Measurements from ENCODE around the gene MAML1. TPM values are rescaled to one million over a fixed set of nuclear protein-coding genes. Genes with fewer than 3 reads are reported as not detected.
"Not testable (repeated sequence)": the region's sequence is repeated elsewhere in the genome, so short reads cannot be mapped to it uniquely, and the experiment has no call there.

The MAML1 gene
- total RNA-seq, 2 experiments from 2014 or later = 28.6 to 29.5 TPM

DNA sequence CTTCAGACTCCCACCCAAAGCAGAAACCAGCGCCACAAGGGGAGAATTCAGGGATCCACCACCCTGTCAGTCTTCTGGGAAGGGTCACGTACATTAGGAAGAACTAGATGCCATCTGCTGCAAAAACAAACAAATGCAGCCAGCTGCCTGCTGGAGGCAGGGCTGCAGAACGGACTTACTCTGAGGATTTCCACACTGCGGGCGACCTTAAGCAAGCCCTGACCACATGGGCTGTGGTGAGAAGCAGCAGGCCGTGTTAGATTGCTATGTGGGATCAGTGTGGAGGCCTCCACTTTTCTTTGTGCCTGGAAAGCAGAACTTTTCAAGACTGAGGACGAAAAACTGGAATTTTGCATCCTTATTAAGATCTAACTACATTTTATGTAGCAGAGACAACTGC, 47.7 kb downstream of the MAML1 start:
- ChIA-PET POLR2A (no interaction called here), CTCF (no interaction called here)

DNA sequence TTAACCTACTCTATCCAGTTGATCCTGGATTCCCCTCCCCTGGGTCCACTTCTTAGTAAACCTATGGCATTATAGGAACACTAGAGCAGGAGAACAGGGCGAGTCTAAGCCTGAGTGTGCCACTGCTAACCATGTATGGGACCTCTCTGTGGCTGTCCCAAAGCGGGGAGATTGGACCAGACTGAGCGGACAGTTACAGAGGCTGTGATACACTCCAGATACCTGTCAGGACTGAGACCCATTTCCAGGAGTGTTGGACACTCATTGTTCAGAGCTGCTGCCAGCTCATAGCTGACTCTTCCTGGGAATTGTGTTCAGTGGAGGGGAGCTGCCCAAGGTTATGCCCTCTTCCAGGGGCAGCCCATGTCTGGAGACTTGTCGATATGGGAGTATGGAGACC, 49.2 kb downstream of the MAML1 start:
- POLR2A ChIA-PET = no interaction called here
- CTCF ChIA-PET = interaction anchor here (0.6 to 0.9 kb wide), 2 partner anchors 27 to 43 kb away, joined by 3 read pairs; no protein-coding TSS in a partner anchor

- ChIA-PET POLR2A (interaction anchor here (0.7 kb wide), 1 partner anchor 124 kb away, joined by 3 read pairs; no protein-coding TSS in a partner anchor), CTCF (interaction anchor here (1.3 kb wide), 1 partner anchor 21 kb away, joined by 4 read pairs; no protein-coding TSS in a partner anchor)
Measured at GRCh38 chr5:179783128-179783527, 50.5 kb downstream of the MAML1 start.

- POLR2A ChIA-PET = no interaction called here
- CTCF ChIA-PET = no interaction called here
Measured at GRCh38 chr5:179786861-179787260, 54.2 kb downstream of the MAML1 start.

- ChIA-PET POLR2A (no interaction called here), CTCF (no interaction called here)
Measured at GRCh38 chr5:179788193-179788854, 55.7 kb downstream of the MAML1 start.

DNA sequence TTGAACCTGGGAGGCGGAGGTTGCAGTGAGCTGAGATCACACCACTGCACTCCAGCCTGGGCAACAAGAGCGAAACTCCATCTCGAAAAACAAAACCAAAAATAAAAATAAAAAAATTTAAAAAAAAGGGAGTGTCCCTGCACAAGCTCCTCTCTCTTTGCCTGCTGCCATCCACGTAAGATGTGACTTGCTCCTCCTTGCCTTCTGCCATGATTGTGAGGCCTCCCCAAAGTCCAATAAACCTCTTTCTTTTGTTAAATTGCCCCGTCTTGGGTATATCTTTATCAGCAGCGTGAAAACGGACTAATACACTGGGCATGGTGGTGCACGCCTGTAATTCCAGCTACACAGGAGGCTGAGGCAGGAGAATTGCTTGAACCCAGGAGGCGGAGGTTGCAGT, 56.7 kb downstream of the MAML1 start:
- POLR2A ChIA-PET = not testable (repeated sequence)
- CTCF ChIA-PET = interaction anchor here (1.3 kb wide), 1 partner anchor 26 kb away, joined by 4 read pairs; no protein-coding TSS in a partner anchor

DNA sequence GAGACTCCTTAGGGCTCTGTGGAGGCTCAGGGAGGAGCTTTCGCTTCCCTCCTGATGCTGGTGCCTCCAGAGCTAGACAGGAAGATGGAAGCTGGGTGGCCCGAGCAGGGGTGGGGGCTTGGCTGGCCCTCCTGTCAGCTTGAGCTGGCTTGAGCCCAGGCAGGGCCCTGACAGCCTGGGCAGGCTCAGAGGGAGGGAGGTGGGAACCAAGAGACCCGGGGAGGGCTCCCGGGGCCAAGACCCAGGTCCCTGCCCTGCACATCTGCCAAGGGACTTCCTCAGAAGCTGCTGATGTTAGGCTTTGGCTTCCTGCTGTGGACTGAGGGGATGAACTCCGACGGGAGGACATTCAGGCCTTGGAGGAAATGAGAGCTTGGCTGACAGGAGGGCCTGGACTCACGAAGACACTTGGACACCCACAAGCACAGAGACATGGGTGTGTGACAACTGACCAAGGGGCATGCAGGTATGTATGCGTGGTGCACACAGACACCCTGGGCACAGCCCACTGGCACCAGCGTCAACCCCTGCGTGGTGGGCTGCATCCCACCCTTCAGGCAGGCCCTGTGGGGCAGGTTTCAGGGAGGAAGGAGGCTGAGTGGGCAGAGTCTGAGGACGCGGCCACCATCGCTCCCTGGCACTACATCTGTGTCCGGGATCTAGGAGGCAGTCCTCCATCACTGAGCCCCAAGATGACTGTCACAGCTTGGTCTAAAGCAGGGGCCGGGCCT, 59.4 kb downstream of the MAML1 start:
- CTCF ChIA-PET = interaction anchor here (0.8 to 1.6 kb wide), 2 partner anchors 10 to 29 kb away, joined by 3 to 7 read pairs; no protein-coding TSS in a partner anchor
- POLR2A ChIA-PET = no interaction called here

DNA sequence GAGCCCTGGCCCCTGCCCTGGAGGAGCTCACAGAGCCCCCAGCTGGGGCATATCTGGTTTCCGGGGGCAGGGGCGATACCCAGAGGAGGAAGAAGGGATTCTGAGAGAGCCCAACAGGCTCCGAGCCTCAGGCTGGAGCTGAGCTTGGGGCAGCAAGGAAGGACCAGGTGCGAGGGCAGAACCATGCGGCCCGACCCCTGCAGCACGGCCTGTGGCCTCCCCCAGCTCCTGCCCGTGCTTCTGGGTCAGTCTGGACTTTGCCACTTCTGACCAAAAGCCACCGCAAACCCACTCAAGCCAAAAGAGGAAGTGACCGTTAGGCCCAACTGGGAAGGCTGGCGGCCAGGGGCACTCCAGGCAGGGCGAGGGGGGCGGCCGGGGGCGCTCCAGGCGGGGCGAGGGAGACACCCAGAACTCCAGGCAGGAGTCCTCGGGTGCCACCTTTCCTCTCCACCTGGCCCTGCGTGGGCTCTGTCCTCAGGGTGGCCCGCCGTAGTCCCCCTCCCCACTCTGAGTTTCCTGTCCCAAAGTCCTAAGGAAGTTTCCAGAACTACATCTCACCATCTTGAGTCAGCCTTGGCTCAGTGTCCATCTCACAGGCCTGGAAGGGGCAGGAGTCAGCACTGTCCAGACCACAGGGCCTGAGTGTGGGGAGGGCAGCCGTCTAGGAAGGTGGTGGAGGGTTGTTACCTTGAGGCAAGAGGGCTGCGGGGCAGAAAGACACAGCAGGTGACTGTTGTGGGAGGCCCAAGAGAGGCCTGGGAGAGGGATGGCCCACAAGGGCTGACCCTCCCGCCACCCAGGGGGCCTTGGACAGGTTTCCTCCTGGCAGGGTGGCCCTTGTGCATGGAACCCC, 60.2 kb downstream of the MAML1 start:
- CTCF ChIA-PET = interaction anchor here (1.3 to 1.6 kb wide), 2 partner anchors 9 to 64 kb away, joined by 3 to 7 read pairs; no protein-coding TSS in a partner anchor
- POLR2A ChIA-PET = interaction anchor here (0.8 kb wide), 1 partner anchor 28 kb away, joined by 3 read pairs; the partner anchor contains the start of gene SQSTM1

- CTCF ChIA-PET = interaction anchor here (1.3 to 5.3 kb wide), 2 partner anchors 30 to 63 kb away, joined by 3 to 23 read pairs; no protein-coding TSS in a partner anchor
- POLR2A ChIA-PET = interaction anchor here (0.6 to 1.7 kb wide), 3 partner anchors 10 to 29 kb away, joined by 3 to 6 read pairs (median 4); partner anchors contain the start of gene SQSTM1
Measured at GRCh38 chr5:179793468-179794139, 61.0 kb downstream of the MAML1 start, which contains the start of gene LTC4S. Gene LTC4S, plus strand, starts transcription at chr5:179793986. Its CDS starts 95 bp downstream, at chr5:179794081.

DNA sequence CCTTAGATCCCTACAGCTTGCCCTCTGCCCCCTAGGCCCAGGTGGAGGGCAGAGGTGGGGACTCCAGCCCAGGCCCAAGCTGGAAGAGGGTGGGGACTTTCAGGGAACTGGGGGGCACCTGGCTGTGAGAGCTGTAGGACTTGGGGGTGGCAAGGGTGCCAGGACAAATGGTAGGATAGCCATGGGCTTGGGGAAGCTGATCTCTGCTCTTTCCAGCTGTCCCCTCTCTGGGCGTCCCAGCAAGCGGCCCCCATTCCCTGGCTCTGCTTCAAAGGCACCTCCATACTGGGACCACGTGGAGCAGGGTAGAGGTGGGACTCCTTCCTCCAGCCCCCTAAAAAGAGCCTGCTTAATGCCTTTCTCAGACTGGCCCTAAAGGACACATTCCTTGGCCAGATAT, 61.5 kb downstream of the MAML1 start:
- ChIA-PET POLR2A (interaction anchor here (0.6 to 1.7 kb wide), 3 partner anchors 10 to 30 kb away, joined by 4 to 6 read pairs (median 4); partner anchors contain the start of gene SQSTM1), CTCF (interaction anchor here (1.3 to 5.3 kb wide), 2 partner anchors 31 to 62 kb away, joined by 3 to 23 read pairs; no protein-coding TSS in a partner anchor)

DNA sequence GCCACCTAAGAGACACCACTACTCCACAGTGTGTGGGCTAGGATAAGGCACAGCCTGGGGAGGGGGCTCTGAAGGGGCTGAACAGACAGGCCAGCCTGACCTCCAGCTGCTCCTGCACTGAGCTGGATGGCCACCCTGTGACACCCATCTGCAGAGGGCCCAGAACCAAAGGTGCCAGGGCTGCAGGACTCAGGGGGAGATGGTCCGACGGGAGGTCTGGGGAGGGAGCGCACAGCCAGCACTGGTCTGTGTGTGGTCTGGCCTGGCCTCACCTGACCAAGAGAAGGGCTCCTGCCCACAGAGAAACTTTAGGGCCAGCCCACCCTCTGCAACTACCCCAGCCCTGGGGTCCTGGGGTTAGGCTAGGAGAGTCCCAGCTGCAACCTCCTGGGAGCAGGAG, 62.0 kb downstream of the MAML1 start:
- CTCF ChIA-PET = interaction anchor here (1.3 to 5.3 kb wide), 2 partner anchors 31 to 62 kb away, joined by 3 to 23 read pairs; no protein-coding TSS in a partner anchor

GRCh38 chr5:179795049-179795862, 62.6 kb downstream of the MAML1 start:
- ChIA-PET CTCF (interaction anchor here (0.8 to 5.3 kb wide), 2 partner anchors 32 to 40 kb away, joined by 3 to 23 read pairs; no protein-coding TSS in a partner anchor), POLR2A (interaction anchor here (0.5 to 1.7 kb wide), 4 partner anchors 9 to 40 kb away, joined by 4 to 11 read pairs (median 5); partner anchors contain the start of gene SQSTM1)

More for the DNA sequence above, 62.0 kb downstream of the MAML1 start:
- POLR2A ChIA-PET = interaction anchor here (0.5 to 1.7 kb wide), 3 partner anchors 9 to 26 kb away, joined by 4 to 11 read pairs (median 6); partner anchors contain the start of gene SQSTM1

GRCh38 chr5:179795863-179796833, 63.5 kb downstream of the MAML1 start:
- POLR2A ChIA-PET = interaction anchor here (0.5 to 1.2 kb wide), 6 partner anchors 10 to 182 kb away, joined by 3 to 9 read pairs (median 4); partner anchors contain the start of genes HNRNPH1 and MGAT4B

GRCh38 chr5:179796877-179797608, 64.4 kb downstream of the MAML1 start:
- ChIA-PET CTCF (interaction anchor here (0.6 to 5.3 kb wide), 9 partner anchors 22 to 115 kb away, joined by 3 to 23 read pairs (median 3); no protein-coding TSS in a partner anchor), POLR2A (interaction anchor here (0.5 to 1.2 kb wide), 4 partner anchors 9 to 174 kb away, joined by 3 to 6 read pairs (median 4); partner anchors contain the start of genes HNRNPH1 and MGAT4B)

More at GRCh38 chr5:179795863-179796833, 63.5 kb downstream of the MAML1 start:
- CTCF ChIA-PET = interaction anchor here (0.8 to 5.3 kb wide), 7 partner anchors 23 to 61 kb away, joined by 3 to 23 read pairs (median 3); no protein-coding TSS in a partner anchor

GRCh38 chr5:179797741-179798140, 65.1 kb downstream of the MAML1 start:
- ChIA-PET CTCF (interaction anchor here (0.6 to 5.3 kb wide), 5 partner anchors 28 to 116 kb away, joined by 3 to 23 read pairs (median 4); no protein-coding TSS in a partner anchor), POLR2A (interaction anchor here (1.1 kb wide), 1 partner anchor 22 kb away, joined by 3 read pairs; no protein-coding TSS in a partner anchor)
